HCT116 (cell line): ENCODE measurements around the gene SUOX. TPM values are rescaled to one million over a fixed set of nuclear protein-coding genes. Genes with fewer than 3 reads are reported as not detected.

ENCODE experiments used
- ATAC-seq: fragments of 200-7000 bp; cut with Tn5 transposase; 2 replicates; pipeline ENCODE4 v1.9.1; 2020; ENCODE audit warnings: mild to moderate bottlenecking, moderate library complexity
- BruUV-seq: library from RNA; stranded (reverse); fragments of 400-500 nt; replicated peaks from 2 replicates; lab custom pipeline; 2021; lab: Mats Ljungman, UMichigan
- CTCF ChIA-PET: fragments of 300-600 bp; sonication (Branson Sonifier 250); formaldehyde crosslinking; loops from one replicate; lab custom pipeline; 2021; ENCODE audit warnings: antibody characterized with exemption; lab: Charles Lee
- POLR2A ChIA-PET: fragments of 300-600, 350-600 bp; sonication (Branson Sonifier 250); formaldehyde crosslinking; loops from one replicate; lab custom pipeline; 2021; ENCODE audit warnings: antibody characterized with exemption; lab: Charles Lee
- RAD21 ChIA-PET, 2 experiments: fragments of 300-600 bp; sonication (Branson Sonifier 250); formaldehyde crosslinking; loops; one replicate each; lab custom pipeline; 2023; ENCODE audit warnings: low total read pairs in 2 of 2; ENCODE audit not compliant: uncharacterized antibody in 2 of 2, unreplicated experiment in 2 of 2, low non-redundant PET in 1 of 2; lab: Charles Lee
- DNase-seq: peaks from one replicate; pipeline ENCODE4 v3.0.0-alpha.2; 2010; ENCODE audit warnings: low read depth, low spot score
- H2AFZ ChIP-seq: fragments of 200-600 bp; shearing (Covaris generic), sonication (generic); 2 replicates; pipeline ENCODE4 v1.6.1; 2017; ENCODE audit warnings: low read depth, mixed run types, mixed read lengths, antibody characterized with exemption, low read length; ENCODE audit not compliant: poor library complexity, severe bottlenecking
- H3K27ac ChIP-seq: 2 replicates; pipeline ENCODE4 v1.5.1; 2012; ENCODE audit warnings: low read depth, low read length
- H3K27me3 ChIP-seq: fragments of 200-600 bp; sonication (generic); 2 replicates; pipeline ENCODE4 v1.6.1; 2016; ENCODE audit warnings: mixed run types, low read length, mixed read lengths; ENCODE audit not compliant: insufficient read depth
- H3K36me3 ChIP-seq, 2 experiments: fragments of 200-500 bp in 1 of 2; fragments of 200-600 bp in 1 of 2; sonication (Bioruptor generic) in 1 of 2; sonication (generic) in 1 of 2; 2 replicates each; pipeline versions ENCODE4 v1.5.1 to v1.6.1; 2014 to 2016; ENCODE audit warnings: low read length in 2 of 2, inconsistent platforms in 1 of 2, mixed read lengths in 1 of 2, mixed run types in 1 of 2; ENCODE audit not compliant: insufficient read depth in 2 of 2, control insufficient read depth in 1 of 2
- H3K4me1 ChIP-seq, 2 experiments: fragments of 200-600 bp in 1 of 2; sonication (generic) in 1 of 2; 2 replicates each; pipeline versions ENCODE4 v1.5.1 to v1.6.1; 2012 to 2017; ENCODE audit warnings: low read length in 2 of 2, inconsistent platforms in 1 of 2, mild to moderate bottlenecking in 1 of 2, mixed read lengths in 1 of 2, mixed run types in 1 of 2, moderate library complexity in 1 of 2; ENCODE audit not compliant: insufficient read depth in 2 of 2, control insufficient read depth in 1 of 2
- H3K4me2 ChIP-seq: fragments of 200-600 bp; sonication (generic); 2 replicates; pipeline ENCODE4 v1.6.1; 2017; ENCODE audit warnings: mixed run types, low read length, mixed read lengths
- H3K4me3 ChIP-seq, 2 experiments: fragments of 200-600 bp in 1 of 2; sonication (generic) in 1 of 2; replicated peaks in 1 of 2; 2 replicates each; pipeline ENCODE4 v1.5.1; 2011 to 2016; ENCODE audit warnings: low read length in 2 of 2, control low read depth in 1 of 2, low read depth in 1 of 2, mild to moderate bottlenecking in 1 of 2, mixed read lengths in 1 of 2, mixed run types in 1 of 2
- H3K79me2 ChIP-seq: fragments of 200-600 bp; sonication (generic); 2 replicates; pipeline ENCODE4 v1.6.1; 2017; ENCODE audit warnings: mild to moderate bottlenecking, mixed run types, low read length, moderate library complexity, mixed read lengths; ENCODE audit not compliant: insufficient read depth
- H3K9ac ChIP-seq: fragments of 200-600 bp; sonication (generic); 2 replicates; pipeline ENCODE4 v1.6.1; 2016; ENCODE audit warnings: low read length, mixed read lengths
- H3K9me2 ChIP-seq: fragments of 200-600 bp; sonication (generic), shearing (Covaris generic); 2 replicates; pipeline ENCODE4 v1.6.1; 2017; ENCODE audit warnings: mixed run types, mild to moderate bottlenecking, moderate library complexity; ENCODE audit not compliant: insufficient read depth
- H3K9me3 ChIP-seq, 2 experiments: fragments of 200-500 bp in 1 of 2; fragments of 200-600 bp in 1 of 2; sonication (Bioruptor generic) in 1 of 2; sonication (generic) in 1 of 2; 2 replicates each; pipeline ENCODE4 v1.6.1; 2014 to 2017; ENCODE audit warnings: low read length in 2 of 2, mixed read lengths in 2 of 2, inconsistent platforms in 1 of 2, low read depth in 1 of 2, mild to moderate bottlenecking in 1 of 2, mixed run types in 1 of 2, moderate library complexity in 1 of 2; ENCODE audit not compliant: control insufficient read depth in 1 of 2, insufficient read depth in 1 of 2
- H4K20me1 ChIP-seq: fragments of 200-600 bp; sonication (generic), shearing (Covaris generic); 2 replicates; pipeline ENCODE4 v1.6.1; 2017; ENCODE audit warnings: mixed run types, mild to moderate bottlenecking, moderate library complexity; ENCODE audit not compliant: insufficient read depth
- ATF3 ChIP-seq: IDR thresholded peaks from 2 replicates; pipeline ENCODE4 v1.6.1; 2012
- CBX3 ChIP-seq: IDR thresholded peaks from 2 replicates; pipeline ENCODE4 v1.6.1; 2012; ENCODE audit warnings: low read depth
- CEBPB ChIP-seq: IDR thresholded peaks from 2 replicates; pipeline ENCODE4 v1.6.1; 2012; ENCODE audit warnings: low read depth
- CTCF ChIP-seq, 3 experiments: fragments of 200-600 bp in 1 of 3; sonication (generic) in 1 of 3; IDR thresholded peaks in 2 of 3; conservative IDR thresholded peaks in 1 of 3; 2 replicates each; pipeline ENCODE4 v1.5.1; 2012 to 2017; ENCODE audit warnings: low read depth in 2 of 3, low read length in 2 of 3, antibody characterized with exemption in 1 of 3, borderline replicate concordance in 1 of 3, control low read depth in 1 of 3, mild to moderate bottlenecking in 1 of 3, mixed read lengths in 1 of 3, mixed run types in 1 of 3, moderate library complexity in 1 of 3; ENCODE audit not compliant: insufficient read depth in 1 of 3
- EZH2 ChIP-seq: fragments of 200-600 bp; sonication (generic); IDR thresholded peaks from 2 replicates; pipeline ENCODE4 v1.6.1; 2017; ENCODE audit warnings: antibody characterized with exemption, mixed run types
- JUND ChIP-seq: IDR thresholded peaks from 2 replicates; pipeline ENCODE4 v1.6.1; 2012
- MAX ChIP-seq: IDR thresholded peaks from 2 replicates; pipeline ENCODE4 v1.6.1; 2012
- POLR2AphosphoS5 ChIP-seq: IDR thresholded peaks from 2 replicates; pipeline ENCODE4 v1.6.1; 2011; ENCODE audit warnings: mild to moderate bottlenecking, low read depth, low read length, moderate library complexity
- REST ChIP-seq: IDR thresholded peaks from 2 replicates; pipeline ENCODE4 v1.6.1; 2012; ENCODE audit warnings: low read depth
- SIN3A ChIP-seq: IDR thresholded peaks from 2 replicates; pipeline ENCODE4 v1.6.1; 2012; ENCODE audit warnings: low read depth
- SRF ChIP-seq: IDR thresholded peaks from 2 replicates; pipeline ENCODE4 v1.6.1; 2012; ENCODE audit warnings: low read depth
- TCF7L2 ChIP-seq: IDR thresholded peaks from 2 replicates; pipeline ENCODE4 v1.7.0; 2011; ENCODE audit warnings: borderline replicate concordance, inconsistent platforms; ENCODE audit not compliant: insufficient read depth, insufficient read length; ENCODE audit errors: extremely low read depth
- ZBTB33 ChIP-seq: IDR thresholded peaks from 2 replicates; pipeline ENCODE4 v1.6.1; 2011; ENCODE audit warnings: mild to moderate bottlenecking, low read length, moderate library complexity; ENCODE audit not compliant: insufficient replicate concordance; ENCODE audit errors: extremely low read depth
- ZNF274 ChIP-seq: fragments of 200-500 bp; sonication (Bioruptor generic); IDR thresholded peaks from 2 replicates; pipeline ENCODE4 v1.6.1; 2014; ENCODE audit warnings: mild to moderate bottlenecking, low read depth, low read length, inconsistent platforms
- intact Hi-C: fragments of 100-400 bp; cut with micrococcal nuclease; formaldehyde crosslinking; loops from 2 replicates; pipeline ENCODE4 v1.10.0; 2022
- total RNA-seq: library from RNA; stranded (reverse); gene quantifications from one replicate; pipeline ENCODE4 v1.2.1, GENCODE V29; 2021; ENCODE audit not compliant: unreplicated experiment

Gene SUOX
- total RNA-seq, 1 experiment from 2014 or later: 18.0 TPM

- Histone ChIP-seq H3K4me1 (peaks cover 23 to 45% of the 10 kb centered on the region in 2 experiments), H3K27me3 (no peaks in the 10 kb centered on the region), H2AFZ (no peak overlapping the region), H3K27ac (no peak overlapping the region), H3K9me2 (no peaks in the 10 kb centered on the region), H3K79me2 (peaks cover 42% of the 10 kb centered on the region), H4K20me1 (no peaks in the 10 kb centered on the region), H3K9ac (no peak overlapping the region), H3K36me3 (peaks cover 18 to 33% of the 10 kb centered on the region in 2 experiments; a peak in 3 of 4 replicates), H3K4me2 (no peak overlapping the region), H3K4me3 (no peak overlapping the region), H3K9me3 (no peaks in the 10 kb centered on the region)
- POLR2A ChIA-PET: no interaction called here
- TF ChIP-seq JUND (no peak), REST (no peak), SRF (no peak), EZH2 (no peak), POLR2AphosphoS5 (no peak), SIN3A (no peak), ZNF274 (no peak), TCF7L2 (no peak), MAX (no peak), ZBTB33 (no peak), CTCF (IDR thresholded peaks at IDR 0.05 in 2 of 3, conservative IDR thresholded peaks at IDR 0.05 in 1 of 3; ENCODE audit: borderline replicate concordance in 1 of 3, insufficient read depth in 1 of 3, low read depth in 2 of 3, low read length in 2 of 3) (no peak), ATF3 (no peak), CBX3 (no peak), CEBPB (no peak)
- DNase-seq (no peak), ATAC-seq (no peak)
- CTCF ChIA-PET: no interaction called here
- no TSS peak for BruUV-seq
- intact Hi-C loops: no loop called here
- RAD21 ChIA-PET: no interaction called here
Observed at GRCh38 chr12:55970775-55971174, 26.3 kb upstream of the SUOX start.
